ENCODE data around the gene FLRT2.

- TF ChIP-seq FOXP1 (CRISPR knock-in tag; IDR thresholded peaks at IDR 0.05; ENCODE audit: borderline replicate concordance) (no peak), RORB (CRISPR knock-in tag; IDR thresholded peaks at IDR 0.05) (no peak), CTCF (IDR thresholded peaks at IDR 0.05) (no peak)
Measured at GRCh38 chr14:85675957-85676356, 146.0 kb downstream of the FLRT2 start.
